GM10266 (cell line): ENCODE data around the gene EFHD1.
A peak's percentile ranks its signal among the peaks of the same experiment; 100 is the strongest.

Experiments used
- DNase-seq: peaks from one replicate; pipeline ENCODE4 v3.0.0; 2012; ENCODE audit errors: extremely low spot score
- TF ChIP-seq, protein P1 (sequence below): IDR thresholded peaks from 2 replicates; pipeline ENCODE4 v1.5.1; 2012; ENCODE audit warnings: mild to moderate bottlenecking, low read depth; ENCODE audit not compliant: control insufficient read depth, insufficient read depth; ENCODE audit errors: missing control alignments

The EFHD1 gene

DNA sequence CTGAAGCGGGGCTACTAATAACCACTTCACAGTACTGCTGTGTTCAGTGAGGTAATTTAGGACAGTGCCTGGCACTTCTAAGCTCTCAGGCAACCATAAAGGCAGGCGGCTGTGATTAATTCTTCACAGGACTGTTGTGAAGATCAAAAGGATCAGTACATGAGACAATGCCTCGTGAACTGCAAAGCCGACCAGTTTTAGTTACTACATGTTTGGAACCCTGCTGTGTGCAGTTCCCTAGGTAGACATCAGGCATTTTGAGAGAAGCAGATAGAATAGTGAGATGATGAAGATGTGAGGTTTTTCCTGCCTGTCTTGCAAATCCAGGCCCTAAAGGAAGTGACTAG lies 19.1 kb downstream of the EFHD1 start:
- TF ChIP-seq, protein P1, sequence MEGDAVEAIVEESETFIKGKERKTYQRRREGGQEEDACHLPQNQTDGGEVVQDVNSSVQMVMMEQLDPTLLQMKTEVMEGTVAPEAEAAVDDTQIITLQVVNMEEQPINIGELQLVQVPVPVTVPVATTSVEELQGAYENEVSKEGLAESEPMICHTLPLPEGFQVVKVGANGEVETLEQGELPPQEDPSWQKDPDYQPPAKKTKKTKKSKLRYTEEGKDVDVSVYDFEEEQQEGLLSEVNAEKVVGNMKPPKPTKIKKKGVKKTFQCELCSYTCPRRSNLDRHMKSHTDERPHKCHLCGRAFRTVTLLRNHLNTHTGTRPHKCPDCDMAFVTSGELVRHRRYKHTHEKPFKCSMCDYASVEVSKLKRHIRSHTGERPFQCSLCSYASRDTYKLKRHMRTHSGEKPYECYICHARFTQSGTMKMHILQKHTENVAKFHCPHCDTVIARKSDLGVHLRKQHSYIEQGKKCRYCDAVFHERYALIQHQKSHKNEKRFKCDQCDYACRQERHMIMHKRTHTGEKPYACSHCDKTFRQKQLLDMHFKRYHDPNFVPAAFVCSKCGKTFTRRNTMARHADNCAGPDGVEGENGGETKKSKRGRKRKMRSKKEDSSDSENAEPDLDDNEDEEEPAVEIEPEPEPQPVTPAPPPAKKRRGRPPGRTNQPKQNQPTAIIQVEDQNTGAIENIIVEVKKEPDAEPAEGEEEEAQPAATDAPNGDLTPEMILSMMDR = no peak
- DNase-seq = no peak

DNA sequence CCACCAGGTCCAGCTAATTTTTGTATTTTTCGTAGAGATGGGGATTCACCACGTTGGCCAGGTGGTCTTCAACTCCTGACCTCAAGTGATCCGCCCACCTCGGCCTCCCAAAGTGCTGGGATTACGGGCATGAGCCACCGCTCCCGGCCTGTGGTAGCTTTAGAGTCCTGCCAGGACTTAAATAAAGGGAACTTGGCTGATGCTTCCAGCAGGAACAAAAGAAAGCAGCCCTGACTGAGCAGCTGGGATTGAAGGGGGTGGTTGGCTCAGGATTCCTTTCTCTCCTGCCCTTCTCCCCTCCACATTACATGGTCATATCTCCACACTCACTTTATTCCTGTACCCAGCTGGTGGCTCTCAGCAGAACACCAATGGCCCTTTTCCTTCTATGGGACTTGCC lies 20.0 kb downstream of the EFHD1 start:
- no peak for DNase-seq
- TF ChIP-seq, protein P1 = no peak

DNA sequence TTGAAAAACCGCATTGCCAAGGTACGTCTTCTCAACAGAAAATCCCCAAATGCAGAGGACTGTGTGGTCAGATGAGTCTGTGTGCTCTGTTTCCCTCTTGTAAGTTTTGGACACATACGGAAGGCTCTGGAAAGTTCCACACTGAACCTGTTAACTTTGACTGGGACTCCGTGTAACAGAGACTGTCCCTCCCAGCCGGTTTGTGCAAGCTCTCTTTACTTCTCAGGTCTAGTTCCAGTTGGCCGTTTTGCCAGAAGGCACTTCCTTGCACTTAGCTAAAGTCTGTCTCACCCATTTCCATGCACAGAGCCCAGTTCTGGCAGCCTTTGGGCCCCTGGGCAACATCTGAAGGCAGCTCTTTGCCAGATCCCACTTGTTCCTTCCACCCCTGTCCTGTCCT lies 22.0 kb downstream of the EFHD1 start:
- TF ChIP-seq, protein P1 = no peak
- DNase-seq = no peak

DNA sequence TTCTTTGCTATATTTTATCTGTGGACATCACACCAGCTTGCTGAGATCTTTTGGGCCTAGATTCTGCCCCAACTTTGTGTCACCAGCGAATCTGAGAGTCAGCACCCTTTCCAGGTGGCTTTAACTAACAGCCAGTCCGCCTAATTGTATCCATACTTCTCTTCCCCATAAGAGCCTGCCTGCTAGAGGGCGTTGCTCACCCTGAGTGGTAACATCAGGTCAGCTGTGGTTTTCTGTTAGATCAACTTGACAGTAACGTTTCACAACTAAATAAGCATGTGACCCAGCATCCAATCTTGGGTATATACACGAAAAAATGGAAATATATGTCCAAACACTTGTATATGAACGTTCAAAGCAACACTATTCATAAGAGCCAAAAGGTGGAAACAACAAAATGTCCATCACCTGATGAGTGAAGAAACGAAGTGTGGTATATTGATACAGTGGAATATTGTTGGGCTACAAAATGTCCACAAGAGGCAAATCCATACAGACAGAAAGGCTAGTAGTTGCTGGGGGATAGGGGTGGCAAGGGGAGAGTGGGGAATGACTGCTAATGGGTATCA lies 24.9 kb downstream of the EFHD1 start:
- TF ChIP-seq, protein P1 = peak; percentile 17
- DNase-seq = no peak

DNA sequence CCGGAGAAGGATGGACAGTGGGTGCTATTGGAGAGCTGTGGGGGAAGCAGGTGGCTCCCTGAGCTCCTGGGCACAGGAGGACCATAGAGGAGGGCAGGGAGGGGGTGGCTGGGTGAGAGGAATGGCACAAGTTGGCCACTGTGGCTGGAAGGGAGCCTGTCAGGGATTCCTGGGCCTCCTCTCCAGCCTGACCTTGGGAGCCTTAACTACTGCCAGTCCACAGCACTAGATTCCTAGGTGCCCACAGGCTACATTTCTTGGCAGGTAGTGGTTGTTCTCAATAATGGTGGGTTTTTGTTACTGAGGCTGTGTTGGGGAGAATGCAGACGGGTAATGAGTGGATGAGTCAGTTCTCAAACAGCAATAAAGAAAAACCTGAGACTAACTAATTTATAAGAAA lies 26.0 kb downstream of the EFHD1 start:
- TF ChIP-seq, protein P1 = no peak
- no peak for DNase-seq

DNA sequence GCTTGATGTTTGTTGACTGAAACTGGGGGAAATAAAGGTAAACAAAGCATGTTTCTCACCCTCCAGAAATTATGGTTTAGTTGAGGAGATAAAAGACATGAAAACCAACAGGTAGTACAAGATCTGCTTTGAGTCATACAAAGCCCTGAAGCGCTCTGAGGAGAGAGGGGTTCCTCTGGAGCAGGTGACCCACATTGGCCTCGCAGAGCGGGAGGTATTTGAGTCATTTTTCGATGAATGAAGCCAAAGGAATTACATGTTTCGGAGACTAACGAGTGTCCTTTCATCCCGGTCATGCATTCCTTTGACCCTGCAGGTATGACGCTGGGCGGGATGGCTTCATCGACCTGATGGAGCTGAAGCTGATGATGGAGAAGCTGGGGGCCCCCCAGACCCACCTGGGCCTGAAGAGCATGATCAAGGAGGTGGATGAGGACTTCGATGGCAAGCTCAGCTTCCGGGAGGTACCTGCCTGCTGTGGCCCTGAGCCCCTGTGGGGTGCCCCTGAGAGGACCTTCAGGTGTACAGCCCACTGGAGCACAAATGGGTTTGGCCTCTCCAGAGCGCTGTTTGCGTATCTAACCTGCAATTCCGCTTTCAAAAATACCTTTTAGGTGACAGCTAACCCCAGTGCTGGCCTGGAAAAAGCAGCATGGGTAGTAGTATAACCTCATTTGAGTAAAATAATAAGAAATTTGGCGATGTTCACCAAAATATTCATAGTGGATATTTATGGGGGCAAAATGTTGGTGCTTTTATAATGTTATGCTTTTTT lies 29.3 kb downstream of the EFHD1 start:
- TF ChIP-seq, protein P1 = no peak
- DNase-seq = no peak

DNA sequence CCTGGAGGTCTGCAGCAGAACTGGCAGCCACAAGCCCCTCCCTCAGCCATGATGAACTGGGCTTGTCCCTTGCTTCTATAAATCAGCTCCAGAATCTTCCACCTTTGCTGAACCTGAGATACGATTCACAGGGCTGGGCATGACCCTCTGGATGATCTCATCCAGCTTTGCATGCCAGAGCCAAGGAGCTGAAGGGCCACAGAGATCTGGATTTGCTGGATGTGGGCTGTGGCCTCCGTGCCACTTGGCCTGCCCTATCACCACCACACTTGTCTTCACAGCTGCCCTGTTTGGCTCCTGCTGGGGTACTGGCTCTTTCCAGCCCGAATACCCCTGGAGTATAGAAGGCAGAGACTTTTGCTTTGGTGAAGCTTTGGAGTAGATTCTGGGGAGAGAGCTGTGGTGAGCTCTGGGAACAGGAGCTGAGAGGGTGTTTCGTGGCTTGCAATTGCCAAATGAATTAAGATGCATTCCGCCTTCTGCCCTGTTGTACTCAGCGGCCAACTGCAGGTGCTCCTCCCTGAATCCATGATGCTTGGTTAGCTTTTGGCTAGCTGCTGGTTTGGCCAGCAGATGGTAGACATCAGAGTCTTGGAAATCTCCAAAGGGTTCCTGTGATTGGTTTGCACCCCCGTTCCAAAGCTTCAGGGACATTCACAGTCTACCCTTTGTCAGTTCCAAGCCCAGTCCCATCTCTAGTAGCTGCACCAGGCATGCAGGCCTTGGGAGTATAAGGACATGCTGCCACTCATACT lies 32.8 kb downstream of the EFHD1 start:
- TF ChIP-seq, protein P1 = no peak
- no peak for DNase-seq
